Astrocyte (in vitro differentiated cells and primary cell): ENCODE measurements around the gene RPL35A. TPM values are rescaled to one million over a fixed set of nuclear protein-coding genes. Genes with fewer than 3 reads are reported as not detected.

Experiments used
- DNase-seq: peaks from one replicate; pipeline ENCODE4 v3.0.0-alpha.2; 2010; ENCODE audit warnings: low read depth
- FAIRE-seq: peaks from 2 replicates; lab custom pipeline; 2011; peaks lifted over from hg19 to GRCh38; lab: Jason Lieb, UNC
- H2AFZ ChIP-seq: 2 replicates; pipeline ENCODE4 v1.6.0; 2012; ENCODE audit warnings: low read depth, low read length, inconsistent platforms
- H3K27ac ChIP-seq: 2 replicates; pipeline ENCODE4 v1.5.1; 2011; ENCODE audit warnings: low read depth, low read length, inconsistent platforms
- H3K27me3 ChIP-seq: 2 replicates; pipeline ENCODE4 v1.6.0; 2011; ENCODE audit warnings: low read length, inconsistent platforms; ENCODE audit not compliant: insufficient read depth
- H3K36me3 ChIP-seq: 2 replicates; pipeline ENCODE4 v1.5.1; 2011; ENCODE audit warnings: low read length, inconsistent platforms; ENCODE audit not compliant: insufficient read depth
- H3K4me1 ChIP-seq: 2 replicates; pipeline ENCODE4 v1.5.1; 2011; ENCODE audit warnings: low read length, inconsistent platforms; ENCODE audit not compliant: insufficient read depth
- H3K4me2 ChIP-seq: 2 replicates; pipeline ENCODE4 v1.6.0; 2012; ENCODE audit warnings: low read length, inconsistent platforms
- H3K4me3 ChIP-seq: 2 replicates; pipeline ENCODE4 v1.5.1; 2011; ENCODE audit warnings: low read depth, mild to moderate bottlenecking, low read length, inconsistent platforms; ENCODE audit not compliant: insufficient read depth
- H3K79me2 ChIP-seq: 2 replicates; pipeline ENCODE4 v1.6.0; 2012; ENCODE audit warnings: mild to moderate bottlenecking, low read length, inconsistent platforms; ENCODE audit not compliant: insufficient read depth
- H3K9ac ChIP-seq: 2 replicates; pipeline ENCODE4 v1.6.0; 2012; ENCODE audit warnings: mild to moderate bottlenecking, low read length, inconsistent platforms
- H3K9me3 ChIP-seq: 2 replicates; pipeline ENCODE4 v1.5.1; 2012; ENCODE audit warnings: low read depth, mild to moderate bottlenecking, low read length, inconsistent platforms; ENCODE audit not compliant: insufficient read depth
- H4K20me1 ChIP-seq: 2 replicates; pipeline ENCODE4 v1.6.0; 2012; ENCODE audit warnings: low read length, inconsistent platforms; ENCODE audit not compliant: insufficient read depth
- H3K27ac Mint-ChIP-seq: one replicate; pipeline ENCODE4 v1.8.0; 2021; ENCODE audit warnings: mild to moderate bottlenecking, mixed read lengths; ENCODE audit not compliant: unreplicated experiment
- H3K27me3 Mint-ChIP-seq: one replicate; pipeline ENCODE4 v1.8.0; 2021; ENCODE audit warnings: low read depth, mixed read lengths; ENCODE audit not compliant: unreplicated experiment
- H3K36me3 Mint-ChIP-seq: one replicate; pipeline ENCODE4 v1.8.0; 2021; ENCODE audit warnings: low read depth, mixed read lengths; ENCODE audit not compliant: unreplicated experiment
- H3K4me1 Mint-ChIP-seq: one replicate; pipeline ENCODE4 v1.8.0; 2021; ENCODE audit warnings: low read depth, mixed read lengths; ENCODE audit not compliant: unreplicated experiment
- H3K4me3 Mint-ChIP-seq: one replicate; pipeline ENCODE4 v1.8.0; 2021; ENCODE audit warnings: mild to moderate bottlenecking, moderate library complexity, mixed read lengths; ENCODE audit not compliant: unreplicated experiment
- H3K9me3 Mint-ChIP-seq: one replicate; pipeline ENCODE4 v1.8.0; 2021; ENCODE audit warnings: mild to moderate bottlenecking, mixed read lengths; ENCODE audit not compliant: unreplicated experiment
- CTCF ChIP-seq: IDR thresholded peaks from 2 replicates; pipeline ENCODE4 v1.5.1; 2011; ENCODE audit warnings: low read depth, mild to moderate bottlenecking, inconsistent platforms, low read length, moderate library complexity; ENCODE audit not compliant: insufficient read depth
- EZH2 ChIP-seq: IDR thresholded peaks from 2 replicates; pipeline ENCODE4 v1.6.1; 2012; ENCODE audit warnings: mild to moderate bottlenecking, low read length, inconsistent platforms; ENCODE audit not compliant: insufficient read depth
- total RNA-seq: library from RNA; stranded (reverse); gene quantifications from 2 replicates; pipeline ENCODE4 v1.2.1, GENCODE V29; 2021

The RPL35A gene
- total RNA-seq, 1 donor from 2014 or later = 1,031 TPM

GRCh38 chr3:197955892-197956477 is 6.0 kb downstream of the RPL35A start:
- Mint-ChIP-seq H3K27ac (no peak overlapping the region), H3K4me1 (peaks cover 37% of the 10 kb centered on the region), H3K9me3 (no peaks in the 10 kb centered on the region), H3K4me3 (peak overlapping the region; percentile 54), H3K36me3 (peaks cover 35% of the 10 kb centered on the region), H3K27me3 (no peaks in the 10 kb centered on the region)
- Histone ChIP-seq H3K27me3 (no peaks in the 10 kb centered on the region), H2AFZ (no peak overlapping the region), H4K20me1 (peaks cover 65% of the 10 kb centered on the region), H3K79me2 (peaks cover 50% of the 10 kb centered on the region), H3K27ac (no peak overlapping the region), H3K4me3 (no peak overlapping the region), H3K9ac (no peak overlapping the region), H3K36me3 (peaks cover 52% of the 10 kb centered on the region), H3K9me3 (no peaks in the 10 kb centered on the region), H3K4me2 (no peak overlapping the region), H3K4me1 (peaks cover 58% of the 10 kb centered on the region)
- TF ChIP-seq CTCF (no peak), EZH2 (no peak)
- DNase-seq (no peak), FAIRE-seq (no peak)

GRCh38 chr3:197956626-197956988 is 6.6 kb downstream of the RPL35A start:
- Mint-ChIP-seq H3K4me3 (no peak overlapping the region), H3K27ac (peak overlapping the region; percentile 8), H3K36me3 (peaks cover 35% of the 10 kb centered on the region), H3K4me1 (peaks cover 40% of the 10 kb centered on the region), H3K9me3 (no peaks in the 10 kb centered on the region), H3K27me3 (no peaks in the 10 kb centered on the region)
- peak overlapping the region; percentile 54 for H3K4me2 ChIP-seq
- DNase-seq = no peak
- H3K4me1 ChIP-seq = peaks cover 56% of the 10 kb centered on the region
- H2AFZ ChIP-seq = no peak overlapping the region
- no peaks in the 10 kb centered on the region for H3K9me3 ChIP-seq
- peak overlapping the region; percentile 59 for H3K27ac ChIP-seq
- H3K4me3 ChIP-seq = no peak overlapping the region
- FAIRE-seq = no peak
- TF ChIP-seq CTCF (no peak), EZH2 (no peak)
- peaks cover 46% of the 10 kb centered on the region for H3K36me3 ChIP-seq
- peaks cover 59% of the 10 kb centered on the region for H4K20me1 ChIP-seq
- peak overlapping the region; percentile 12 for H3K9ac ChIP-seq
- H3K79me2 ChIP-seq = peaks cover 43% of the 10 kb centered on the region
- H3K27me3 ChIP-seq = no peaks in the 10 kb centered on the region

GRCh38 chr3:197957790-197958133 is 7.8 kb downstream of the RPL35A start:
- FAIRE-seq = no peak
- no peak overlapping the region for H2AFZ ChIP-seq
- no peak for DNase-seq
- H3K4me1 ChIP-seq = peaks cover 47% of the 10 kb centered on the region
- peaks cover 32% of the 10 kb centered on the region for H3K79me2 ChIP-seq
- no peaks in the 10 kb centered on the region for H3K27me3 Mint-ChIP-seq
- H3K9me3 ChIP-seq = no peaks in the 10 kb centered on the region
- H3K4me1 Mint-ChIP-seq = peaks cover 38% of the 10 kb centered on the region
- TF ChIP-seq CTCF (no peak), EZH2 (no peak)
- no peak overlapping the region for H3K4me3 Mint-ChIP-seq
- peaks cover 47% of the 10 kb centered on the region for H4K20me1 ChIP-seq
- peaks cover 38% of the 10 kb centered on the region for H3K36me3 ChIP-seq
- H3K36me3 Mint-ChIP-seq = peaks cover 28% of the 10 kb centered on the region
- peak overlapping the region; percentile 54 for H3K4me2 ChIP-seq
- peak overlapping the region; percentile 56 for H3K27ac ChIP-seq
- H3K27ac Mint-ChIP-seq = peak overlapping the region; percentile 8
- peak overlapping the region; percentile 32 for H3K9ac ChIP-seq
- no peaks in the 10 kb centered on the region for H3K9me3 Mint-ChIP-seq
- no peaks in the 10 kb centered on the region for H3K27me3 ChIP-seq
- no peak overlapping the region for H3K4me3 ChIP-seq
